GM13977 (cell line): ENCODE results near the gene DNAJA3.

Source experiments
- DNase-seq: peaks from one replicate; pipeline ENCODE4 v3.0.0; 2012; ENCODE audit warnings: low spot score
- in situ Hi-C: fragments of 300-500 bp; cut with MboI; formaldehyde crosslinking; loops from one replicate; pipeline ENCODE4 v1.12.0; 2022; ENCODE audit warnings: low sequenced_read_pairs, low pct_unique_long_range_greater_than_20kb, mixed read lengths, inconsistent platforms; ENCODE audit not compliant: unreplicated experiment
- TF ChIP-seq, protein P1 (sequence below): IDR thresholded peaks from 2 replicates; pipeline ENCODE4 v1.5.1; 2012; ENCODE audit warnings: mild to moderate bottlenecking, control low read depth; ENCODE audit not compliant: insufficient read depth; ENCODE audit errors: extremely low read depth, missing control alignments

Gene DNAJA3

DNA sequence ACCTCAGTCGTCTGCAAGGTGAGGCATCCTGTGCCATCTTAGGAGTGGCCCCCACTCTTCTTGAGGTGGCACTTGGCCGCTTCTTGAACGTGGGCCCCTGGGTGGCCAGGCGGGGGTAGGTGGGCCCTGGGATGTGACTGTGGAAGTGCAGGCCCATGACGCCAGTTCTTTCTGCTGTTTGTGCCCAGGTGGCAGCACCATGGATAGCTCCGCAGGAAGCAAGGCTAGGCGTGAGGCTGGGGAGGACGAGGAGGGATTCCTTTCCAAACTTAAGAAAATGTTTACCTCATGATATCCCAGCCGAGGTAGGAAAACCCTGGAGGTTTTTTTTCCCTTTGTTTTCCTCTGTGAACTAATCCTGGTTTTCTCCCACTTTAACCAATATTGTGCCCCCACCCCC lies 29.0 kb downstream of the DNAJA3 start:
- in situ Hi-C loops: no loop called here
- DNase-seq: no peak
- TF ChIP-seq, protein P1, sequence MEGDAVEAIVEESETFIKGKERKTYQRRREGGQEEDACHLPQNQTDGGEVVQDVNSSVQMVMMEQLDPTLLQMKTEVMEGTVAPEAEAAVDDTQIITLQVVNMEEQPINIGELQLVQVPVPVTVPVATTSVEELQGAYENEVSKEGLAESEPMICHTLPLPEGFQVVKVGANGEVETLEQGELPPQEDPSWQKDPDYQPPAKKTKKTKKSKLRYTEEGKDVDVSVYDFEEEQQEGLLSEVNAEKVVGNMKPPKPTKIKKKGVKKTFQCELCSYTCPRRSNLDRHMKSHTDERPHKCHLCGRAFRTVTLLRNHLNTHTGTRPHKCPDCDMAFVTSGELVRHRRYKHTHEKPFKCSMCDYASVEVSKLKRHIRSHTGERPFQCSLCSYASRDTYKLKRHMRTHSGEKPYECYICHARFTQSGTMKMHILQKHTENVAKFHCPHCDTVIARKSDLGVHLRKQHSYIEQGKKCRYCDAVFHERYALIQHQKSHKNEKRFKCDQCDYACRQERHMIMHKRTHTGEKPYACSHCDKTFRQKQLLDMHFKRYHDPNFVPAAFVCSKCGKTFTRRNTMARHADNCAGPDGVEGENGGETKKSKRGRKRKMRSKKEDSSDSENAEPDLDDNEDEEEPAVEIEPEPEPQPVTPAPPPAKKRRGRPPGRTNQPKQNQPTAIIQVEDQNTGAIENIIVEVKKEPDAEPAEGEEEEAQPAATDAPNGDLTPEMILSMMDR: no peak

- DNase-seq: no peak
- in situ Hi-C loops: no loop called here
- TF ChIP-seq, protein P1: no peak
Observed at GRCh38 chr16:4455081-4455480, 29.4 kb downstream of the DNAJA3 start.

DNA sequence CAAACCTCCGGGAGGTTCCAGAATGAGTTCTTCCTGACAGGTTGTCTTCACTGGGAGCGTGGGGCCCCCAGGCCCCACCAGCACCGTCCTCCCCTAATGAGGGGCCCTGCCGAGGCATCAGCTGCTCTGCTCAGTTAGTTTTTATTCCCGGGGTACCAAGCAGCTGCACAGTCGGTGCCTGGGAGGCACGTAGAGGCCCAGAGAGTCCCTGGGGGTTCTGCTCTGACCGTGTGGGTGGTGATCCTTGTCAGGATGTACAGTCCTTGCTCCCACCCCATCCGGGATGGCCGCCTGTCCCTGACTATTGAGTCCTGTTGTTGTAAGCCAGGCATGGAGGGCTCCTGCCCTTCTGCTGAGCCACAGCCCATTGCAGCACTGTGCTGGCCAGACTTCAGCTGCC lies 30.3 kb downstream of the DNAJA3 start:
- in situ Hi-C loops: no loop called here
- TF ChIP-seq, protein P1: no peak
- DNase-seq: no peak

DNA sequence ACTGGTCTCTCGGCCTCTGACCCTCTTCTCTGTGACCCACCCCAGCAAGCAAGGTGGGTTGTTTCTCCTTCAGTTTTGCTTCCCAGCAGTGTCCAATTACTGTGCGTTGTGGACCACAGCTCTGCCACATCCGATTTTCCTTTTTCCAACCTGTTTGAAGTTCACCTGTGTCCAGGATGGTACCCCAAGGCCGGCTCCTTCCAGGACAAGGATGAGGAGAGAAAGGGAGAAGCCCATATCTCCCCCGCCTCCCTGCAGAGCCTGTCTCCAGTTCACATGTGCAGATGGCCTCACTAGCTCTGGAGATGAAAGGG lies 35.2 kb downstream of the DNAJA3 start:
- in situ Hi-C loops: no loop called here
- DNase-seq: no peak
- TF ChIP-seq, protein P1: no peak

DNA sequence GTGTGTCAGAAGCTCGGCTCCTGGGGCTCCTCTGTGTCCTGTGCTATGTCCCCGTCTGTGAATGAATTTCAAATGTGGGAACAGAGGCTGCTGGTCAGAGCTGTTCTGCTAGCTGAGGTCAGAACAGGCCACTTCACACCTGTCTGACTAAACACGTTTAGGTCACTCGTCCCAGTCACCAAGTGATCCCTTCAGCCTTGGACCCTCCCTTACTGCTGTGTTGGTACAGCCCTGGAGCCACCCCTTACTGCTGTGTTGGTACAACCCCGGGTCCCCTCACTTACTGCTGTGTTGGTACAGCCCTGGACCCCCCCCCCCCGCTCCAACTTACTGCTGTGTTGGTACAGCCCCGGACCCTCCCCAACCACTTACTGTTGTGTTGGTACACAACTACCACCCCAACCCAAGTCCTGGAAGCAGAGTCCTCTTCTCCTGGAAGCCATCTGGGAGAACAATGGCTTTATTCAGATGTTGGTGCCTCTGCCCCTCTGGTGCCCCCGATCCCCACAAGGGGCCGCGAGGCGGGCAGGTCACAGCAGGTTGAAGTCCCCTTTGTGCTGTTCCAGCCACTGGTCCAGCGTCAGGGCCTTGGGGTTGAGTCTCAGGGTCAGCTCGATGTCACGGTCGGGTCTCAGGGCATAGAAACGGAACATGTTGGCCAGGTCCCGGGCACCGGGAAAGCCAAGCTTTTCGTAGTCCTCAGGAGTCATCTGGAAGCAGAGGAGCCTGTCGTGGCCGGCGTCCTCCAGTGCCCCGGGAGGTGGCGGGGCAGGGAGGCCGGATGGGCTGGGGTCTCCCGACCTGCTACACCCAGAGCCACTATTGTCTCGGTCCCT lies 35.8 kb downstream of the DNAJA3 start:
- TF ChIP-seq, protein P1: no peak
- DNase-seq: no peak
- in situ Hi-C loops: no loop called here

DNA sequence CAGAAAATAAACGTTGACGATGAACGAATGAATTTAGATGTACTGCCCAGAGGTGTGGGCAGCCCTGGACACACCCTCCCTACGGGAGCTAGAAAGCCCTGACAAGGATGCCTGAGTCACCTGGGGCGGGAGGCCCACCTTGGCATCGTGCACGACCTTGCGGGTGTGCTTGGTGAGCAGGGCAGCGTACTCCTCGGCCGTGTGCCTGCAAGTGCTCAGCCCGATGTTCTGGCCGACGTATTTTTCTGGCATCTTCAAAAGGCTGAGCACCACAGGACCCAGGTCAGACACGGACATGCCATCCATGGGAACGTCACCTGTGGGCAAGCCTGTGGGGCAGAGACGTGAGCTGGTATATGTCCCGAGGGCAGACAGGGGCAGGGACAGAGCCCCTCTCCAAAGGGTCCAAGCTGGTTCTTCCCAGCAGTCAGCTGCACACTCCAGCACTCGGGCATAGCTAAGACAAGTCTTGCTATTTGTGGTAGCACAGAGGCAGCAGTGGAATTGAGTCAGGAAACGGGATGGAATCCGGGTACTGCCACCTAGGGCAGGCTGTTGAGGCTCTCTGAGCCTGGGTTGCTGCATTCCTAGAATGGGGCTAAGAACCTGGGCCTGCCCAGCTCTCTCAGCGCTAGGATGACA lies 38.0 kb downstream of the DNAJA3 start:
- TF ChIP-seq, protein P1: no peak
- no peak for DNase-seq
- in situ Hi-C loops: no loop called here
